K562 (cell line): Measurements from ENCODE around the gene NFYC. TPM values are rescaled to one million over a fixed set of nuclear protein-coding genes. Genes with fewer than 3 reads are reported as not detected.
A peak's percentile ranks its signal among the peaks of the same experiment; 100 is the strongest.

Experiments used
- ATAC-seq: fragments of 200-7000 bp; cut with Tn5 transposase; 3 replicates; pipeline ENCODE4 v1.9.1; 2020; ENCODE audit warnings: moderate library complexity
- BruUV-seq: library from RNA; stranded (reverse); fragments of 400-500 nt; replicated peaks from 2 replicates; lab custom pipeline; 2021; lab: Mats Ljungman, UMichigan
- CTCF ChIA-PET: fragments of 300-600 bp; formaldehyde crosslinking; extraction: SDS; loops from one replicate; lab custom pipeline; 2021; ENCODE audit warnings: low intra/inter-chr PET ratio; lab: Yijun Ruan, JAX
- POLR2A ChIA-PET: fragments of 300-600, 350-650 bp; sonication (Branson Sonifier 250); formaldehyde crosslinking; extraction: SDS; loops from one replicate; lab custom pipeline; 2021; ENCODE audit warnings: antibody characterized with exemption, inconsistent platforms; lab: Yijun Ruan, JAX
- DNase-seq, 4 experiments: peaks; one replicate each; pipeline versions ENCODE4 v3.0.0 to v3.0.0-alpha.2; 2011 to 2018; ENCODE audit warnings: low spot score in 3 of 4, mixed read lengths in 3 of 4; ENCODE audit errors: extremely low read depth in 1 of 4
- FAIRE-seq: peaks from 2 replicates; lab custom pipeline; 2011; peaks lifted over from hg19 to GRCh38; lab: Jason Lieb, UNC
- H2AFZ ChIP-seq: 2 replicates; pipeline ENCODE4 v1.6.0; 2011; ENCODE audit warnings: low read depth, low read length, control low read depth, inconsistent platforms
- H3K27ac ChIP-seq: fragments of 200-600 bp; 3 replicates; pipeline ENCODE4 v1.8.0; 2011; ENCODE audit warnings: low read depth, mild to moderate bottlenecking, control low read depth, inconsistent platforms, low read length, moderate library complexity, mixed read lengths; ENCODE audit errors: extremely low read depth
- H3K27me3 ChIP-seq, 2 experiments: fragments of 300-600 bp in 1 of 2; 2 replicates in 1 of 2; 3 replicates in 1 of 2; pipeline versions ENCODE4 v1.6.0 to v1.8.0; 2011; ENCODE audit warnings: inconsistent platforms in 2 of 2, low read length in 2 of 2, mild to moderate bottlenecking in 1 of 2, mixed read lengths in 1 of 2, moderate library complexity in 1 of 2; ENCODE audit not compliant: control insufficient read depth in 2 of 2, insufficient read depth in 2 of 2
- H3K36me3 ChIP-seq: fragments of 300-600 bp; 3 replicates; pipeline ENCODE4 v1.8.0; 2011; ENCODE audit warnings: mild to moderate bottlenecking, low read length, inconsistent platforms; ENCODE audit not compliant: control insufficient read depth, insufficient read depth
- H3K4me1 ChIP-seq, 2 experiments: fragments of 200-600 bp in 1 of 2; replicated peaks in 1 of 2; 2 replicates in 1 of 2; 3 replicates in 1 of 2; pipeline versions ENCODE4 v1.5.1 to v1.8.0; 2011; ENCODE audit warnings: inconsistent platforms in 2 of 2, low read length in 2 of 2, mild to moderate bottlenecking in 1 of 2, mixed read lengths in 1 of 2, moderate library complexity in 1 of 2; ENCODE audit not compliant: control insufficient read depth in 2 of 2, insufficient read depth in 2 of 2
- H3K4me2 ChIP-seq: 2 replicates; pipeline ENCODE4 v1.6.1; 2011; ENCODE audit warnings: low read length, control low read depth, inconsistent platforms, mixed read lengths; ENCODE audit not compliant: insufficient read depth
- H3K4me3 ChIP-seq: fragments of 200-600 bp; sonication (generic), shearing (Covaris generic); 2 replicates; pipeline ENCODE4 v1.5.1; 2016; ENCODE audit warnings: control low read depth, inconsistent platforms
- H3K79me2 ChIP-seq: fragments of 200-600 bp; 3 replicates; pipeline ENCODE4 v1.8.0; 2011; ENCODE audit warnings: low read length, inconsistent platforms; ENCODE audit not compliant: control insufficient read depth, insufficient read depth
- H3K9ac ChIP-seq, 2 experiments: 2 replicates each; pipeline versions ENCODE4 v1.6.0 to v1.6.1; 2011; ENCODE audit warnings: low read depth in 2 of 2, low read length in 2 of 2, control low read depth in 1 of 2, inconsistent platforms in 1 of 2, mild to moderate bottlenecking in 1 of 2, mixed read lengths in 1 of 2; ENCODE audit not compliant: insufficient read depth in 1 of 2
- H3K9me1 ChIP-seq: one replicate; pipeline ENCODE4 v1.6.0; 2011; ENCODE audit warnings: inconsistent platforms, mild to moderate bottlenecking, low read length, moderate library complexity; ENCODE audit not compliant: control insufficient read depth, insufficient read depth
- H3K9me3 ChIP-seq: replicated peaks from 2 replicates; pipeline ENCODE4 v1.5.1; 2011; ENCODE audit warnings: low read depth, low read length, inconsistent platforms; ENCODE audit not compliant: control insufficient read depth, insufficient read depth
- H4K20me1 ChIP-seq: replicated peaks from 2 replicates; pipeline ENCODE4 v1.6.1; 2011; ENCODE audit warnings: low read length, inconsistent platforms, mixed read lengths; ENCODE audit not compliant: control insufficient read depth, insufficient read depth
- C11orf30 ChIP-seq: fragments of 450-650 bp; IDR thresholded peaks from 2 replicates; pipeline ENCODE4 v1.6.1; 2016; ENCODE audit warnings: low read depth, mild to moderate bottlenecking
- CEBPG ChIP-seq, 3 experiments: fragments of 200-800 bp in 1 of 3; sonication (Bioruptor generic) in 1 of 3; sonication (generic) in 1 of 3; formaldehyde crosslinking in 1 of 3; IDR thresholded peaks in 2 of 3; conservative IDR thresholded peaks in 1 of 3; 2 replicates each; pipeline versions ENCODE4 v1.6.1 to v1.8.0; 2016 to 2022; ENCODE audit warnings: missing compliant biosample characterization in 2 of 3, missing genetic modification characterization in 2 of 3, mild to moderate bottlenecking in 1 of 3, missing genetic modification reagents in 1 of 3
- DNMT1 ChIP-seq: fragments of 450-650 bp; IDR thresholded peaks from 2 replicates; pipeline ENCODE4 v1.6.1; 2016; ENCODE audit warnings: antibody characterized with exemption, mild to moderate bottlenecking
- FOXJ3 ChIP-seq: sonication (generic); formaldehyde crosslinking; IDR thresholded peaks from 2 replicates; pipeline ENCODE4 v1.4.0; 2020; ENCODE audit warnings: mild to moderate bottlenecking, missing genetic modification reagents
- GATAD2A ChIP-seq: fragments of 450-650 bp; IDR thresholded peaks from 2 replicates; pipeline ENCODE4 v1.6.1; 2017
- HNRNPLL ChIP-seq: fragments of 200-400 bp; formaldehyde crosslinking; IDR thresholded peaks from 2 replicates; pipeline ENCODE4 v1.6.1; 2017; ENCODE audit warnings: low read length, low read depth, mild to moderate bottlenecking; ENCODE audit not compliant: poor library complexity, severe bottlenecking
- MCM2 ChIP-seq: fragments of 450-650 bp; IDR thresholded peaks from 2 replicates; pipeline ENCODE4 v1.6.1; 2017; ENCODE audit warnings: low read depth, mild to moderate bottlenecking
- POLR2A ChIP-seq: fragments of 450-650 bp; conservative IDR thresholded peaks from 2 replicates; pipeline ENCODE4 v1.6.1; 2016
- PURB ChIP-seq: sonication (generic); formaldehyde crosslinking; IDR thresholded peaks from 2 replicates; pipeline ENCODE4 v1.9.0; 2021; ENCODE audit warnings: low read depth, mild to moderate bottlenecking, missing genetic modification reagents
- TFAP4 ChIP-seq: sonication (generic); formaldehyde crosslinking; IDR thresholded peaks from 2 replicates; pipeline ENCODE4 v1.8.0; 2022; ENCODE audit warnings: missing genetic modification reagents, mild to moderate bottlenecking, moderate library complexity, borderline replicate concordance
- ZFP91 ChIP-seq: sonication (generic); formaldehyde crosslinking; IDR thresholded peaks from 2 replicates; pipeline ENCODE4 v1.8.0; 2022; ENCODE audit warnings: mild to moderate bottlenecking, missing genetic modification reagents
- ZNF174 ChIP-seq: fragments of 250-450 bp; sonication (Bioruptor Pico); IDR thresholded peaks from 2 replicates; pipeline ENCODE4 v1.4.0; 2020; ENCODE audit warnings: mild to moderate bottlenecking
- ZNF197 ChIP-seq: fragments of 200-800 bp; sonication (Bioruptor generic); IDR thresholded peaks from 2 replicates; pipeline ENCODE4 v1.6.1; 2016; ENCODE audit warnings: low read depth, missing genetic modification characterization, missing compliant biosample characterization
- ZNF23 ChIP-seq: fragments of 250-450 bp; sonication (Bioruptor Pico); IDR thresholded peaks from 2 replicates; pipeline ENCODE4 v1.4.0; 2020; ENCODE audit warnings: mild to moderate bottlenecking
- ZNF277 ChIP-seq: fragments of 250-450 bp; sonication (Bioruptor Pico); IDR thresholded peaks from 2 replicates; pipeline ENCODE4 v1.8.0; 2022; ENCODE audit warnings: inconsistent platforms, mild to moderate bottlenecking, moderate library complexity, borderline replicate concordance
- ZNF324 ChIP-seq: fragments of 250-450 bp; sonication (Bioruptor Pico); IDR thresholded peaks from 2 replicates; pipeline ENCODE4 v1.4.0; 2020; ENCODE audit warnings: mild to moderate bottlenecking
- ZNF695 ChIP-seq: fragments of 450-650 bp; formaldehyde crosslinking; IDR thresholded peaks from 2 replicates; pipeline ENCODE4 v1.4.0; 2020; ENCODE audit warnings: mild to moderate bottlenecking, moderate library complexity
- ZNF766 ChIP-seq: fragments of 200-800 bp; sonication (Bioruptor generic); conservative IDR thresholded peaks from 2 replicates; pipeline ENCODE4 v1.6.1; 2016; ENCODE audit warnings: missing genetic modification characterization, missing compliant biosample characterization
- WGBS: fragments of 100-300 bp; shearing (Covaris generic); methylation state at CpG from one replicate; pipeline ENCODE4 v1.1.6; 2016; ENCODE audit warnings: low coverage, mixed read lengths; ENCODE audit not compliant: insufficient coverage; ENCODE audit errors: missing lambda C conversion rate; 5-methylcytosine and 5-hydroxymethylcytosine counted together
- in situ Hi-C: fragments of 300-500 bp; cut with MboI; formaldehyde crosslinking; loops from 4 replicates; pipeline ENCODE4 v1.15.0; 2018; ENCODE audit warnings: inconsistent platforms, mixed read lengths
- intact Hi-C: fragments of 100-400 bp; cut with micrococcal nuclease; formaldehyde crosslinking; loops from 2 replicates; pipeline ENCODE4 v1.14.2; 2022
- polyA plus RNA-seq, 8 experiments: library from polyadenylated mRNA; depleted of rRNA in 4 of 8; stranded (reverse) in 5 of 8; unstranded in 3 of 8; fragments of >200 nt; fragmentation: Nextera tagmentation in 2 of 8; fragmentation: Illumina TruSeq in 1 of 8; extraction: Ambion mirVana in 2 of 8; extraction: Trizol in 1 of 8; gene quantifications; 2 replicates each; pipeline versions ENCODE4 v1.2.1 to v1.2.3, GENCODE V29; 2011 to 2014; ENCODE audit warnings: inconsistent platforms in 1 of 8, missing spikeins in 1 of 8
- total RNA-seq, 7 experiments: library from RNA; depleted of rRNA in 6 of 7; stranded (reverse); fragments of >200 nt in 6 of 7; fragmentation: Illumina TruSeq in 2 of 7; extraction: Trizol in 2 of 7; gene quantifications; 2 replicates each; pipeline versions ENCODE4 v1.2.1 to v1.2.3, GENCODE V29; 2011 to 2021; ENCODE audit warnings: low replicate concordance in 1 of 7

Gene NFYC
- total and polyA plus RNA-seq, 9 of the 15 experiments (the other 6 are each of a cell fraction or from before 2014, with no cell fraction given): 4.8 to 59.8 (median 41.1) TPM

GRCh38 chr1:40662864-40663263 lies 28.6 kb upstream of the NFYC start (continued):
- no peak for TF ChIP-seq ZNF197 (CRISPR knock-in tag)
- no peak for TF ChIP-seq MCM2
- TF ChIP-seq GATAD2A: no peak
- no peak for TF ChIP-seq HNRNPLL
- TF ChIP-seq C11orf30: 0 out of 2 replicates have a peak, but pooled peaks have one; percentile 11
- no peak for TF ChIP-seq ZNF174 (CRISPR knock-in tag)
- TF ChIP-seq ZNF277: no peak

GRCh38 chr1:40663324-40664166 lies 28.0 kb upstream of the NFYC start:
- Histone ChIP-seq H3K9me3 (no peaks in the 10 kb centered on the region), H3K9ac (peak overlapping the region in 1 of 2 experiments; percentile 19; a peak in 2 of 4 replicates), H3K27ac (no peak overlapping the region), H3K4me2 (no peak overlapping the region), H3K79me2 (no peaks in the 10 kb centered on the region), H3K27me3 (peaks cover 2 to 46% of the 10 kb centered on the region in 2 experiments; a peak in 4 of 5 replicates), H2AFZ (no peak overlapping the region), H3K4me3 (no peak overlapping the region), H3K36me3 (no peaks in the 10 kb centered on the region), H3K9me1 (peaks cover 4% of the 10 kb centered on the region), H3K4me1 (peaks cover 18 to 20% of the 10 kb centered on the region in 2 experiments), H4K20me1 (peaks cover 4% of the 10 kb centered on the region; the same call in 1 of the 2 replicates)
- intact Hi-C loops: no loop called here
- FAIRE-seq (no peak), ATAC-seq (no peak), DNase-seq (no peak)
- no TSS peak for BruUV-seq
- CTCF ChIA-PET: no interaction called here
- in situ Hi-C loops: no loop called here
- WGBS: 18% methylated on average over 8 of the region's 8 CpGs
- POLR2A ChIA-PET: interaction anchor here (0.6 to 2.4 kb wide), 7 partner anchors 17 to 306 kb away, joined by 3 to 9 read pairs (median 3); partner anchors contain the start of gene NFYC
- TF ChIP-seq FOXJ3 (CRISPR knock-in tag) (no peak), CEBPG (CRISPR knock-in tag; IDR thresholded peaks at IDR 0.05) (no peak; the same call in 1 of the 2 replicates), CEBPG (tag; conservative IDR thresholded peaks at IDR 0.05 in 1 of 2, IDR thresholded peaks at IDR 0.05 in 1 of 2) (peak in 1 of 2 experiments; percentile 24; a peak in 1 of 4 replicates), TFAP4 (CRISPR knock-in tag) (peak; percentile 49; the same call in 1 of the 2 replicates), ZNF766 (CRISPR knock-in tag) (no peak), POLR2A (no peak), PURB (no peak), ZFP91 (peak; percentile 44), ZNF23 (CRISPR knock-in tag) (no peak), DNMT1 (no peak), ZNF324 (CRISPR knock-in tag) (no peak), ZNF695 (CRISPR knock-in tag) (no peak)
